ENCODE data around the gene SMARCA1. TPM values are rescaled to one million over a fixed set of nuclear protein-coding genes. Genes with fewer than 3 reads are reported as not detected.
A peak's percentile ranks its signal among the peaks of the same experiment; 100 is the strongest.

The SMARCA1 gene
- polyA plus RNA-seq, 6 donors from 2014 or later: 0.24 to 0.89 (median 0.40) TPM; not detected in 1

DNA sequence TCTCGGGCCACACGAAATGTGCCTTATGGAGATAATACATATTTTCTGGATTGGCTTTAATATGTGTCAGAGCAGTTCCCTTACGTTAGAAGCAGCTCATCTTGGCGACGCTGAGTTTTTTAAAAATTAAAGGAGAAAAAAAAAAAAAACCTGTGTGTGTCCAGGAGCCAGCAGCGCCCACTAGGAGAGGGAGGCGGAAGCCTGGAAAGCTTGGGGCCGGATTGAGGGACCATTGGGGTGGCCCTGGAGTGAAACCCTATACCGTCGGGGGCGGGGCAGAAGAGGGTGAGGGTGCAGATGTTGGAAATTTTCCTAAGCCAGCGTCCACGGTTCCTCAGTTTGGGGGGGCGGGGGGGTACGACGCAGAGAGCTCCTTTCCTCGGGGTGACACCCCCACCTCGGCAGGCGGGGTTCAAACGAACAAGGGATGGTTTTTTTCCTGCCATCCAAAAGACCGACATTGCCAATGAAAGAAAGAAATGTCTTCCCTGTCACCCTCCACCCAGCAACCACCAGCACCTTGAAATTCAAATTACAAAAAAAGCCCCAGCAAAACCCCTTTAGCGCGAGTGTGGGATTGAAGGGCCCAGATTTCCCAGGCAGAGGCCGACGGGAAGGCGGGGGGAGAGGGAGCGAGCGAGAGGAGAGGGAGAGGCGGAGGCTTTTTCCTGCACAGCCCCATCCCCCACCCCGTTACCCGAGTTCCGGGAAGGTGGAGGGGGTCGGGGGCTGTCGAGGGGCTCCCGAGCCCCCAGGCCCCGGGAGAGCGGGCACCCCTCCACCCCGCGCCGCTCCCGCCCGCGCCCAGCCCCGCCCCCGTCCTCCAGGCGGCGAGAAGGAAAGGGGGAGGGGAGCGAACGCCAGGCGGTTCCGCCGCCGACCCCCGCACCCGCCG is 859 bp downstream of the SMARCA1 start:
- no peak for DNase-seq
- peak overlapping the region; percentile 82 to 93 (median 86) for H3K4me3 Mint-ChIP-seq
- H3K4me1 Mint-ChIP-seq: peaks cover 0 to 8% (median 3%) of the 10 kb centered on the region in 3 donors
- H3K27ac Mint-ChIP-seq: peak overlapping the region in 3 of 6 donors; percentile 43 to 76 (median 61)
- ATAC-seq (ENCODE audit: low read depth in 2 of 2): peak in 1 of 2 donors; percentile 9
- peaks cover 0 to 9% of the 10 kb centered on the region in 2 donors for H3K36me3 Mint-ChIP-seq
- H3K9me3 Mint-ChIP-seq: peaks cover 0 to 5% (median 3%) of the 10 kb centered on the region in 7 donors
- peaks cover 0 to 15% (median 4%) of the 10 kb centered on the region in 3 donors for H3K27me3 Mint-ChIP-seq

DNA sequence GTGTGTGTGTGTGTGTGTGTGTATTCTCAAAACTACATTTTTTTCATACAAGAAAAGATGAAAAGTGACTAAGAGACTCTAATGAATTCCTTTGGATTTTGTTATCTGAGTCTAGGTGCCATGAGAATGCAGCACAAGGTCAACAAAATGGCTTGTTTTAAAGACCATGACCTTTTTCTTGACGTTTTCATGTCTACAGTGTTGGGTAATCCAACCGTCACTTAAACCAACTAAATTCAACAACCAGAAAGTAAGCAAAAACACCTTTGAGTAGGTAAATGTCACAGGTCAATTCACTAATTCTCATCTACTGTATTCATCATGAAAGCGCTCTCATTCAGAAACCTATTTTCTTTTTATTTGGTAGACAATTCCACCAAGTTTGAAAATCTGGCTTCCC is 3.1 kb downstream of the SMARCA1 start:
- Mint-ChIP-seq H3K4me3 (no peak overlapping the region), H3K27ac (no peak overlapping the region)

DNA sequence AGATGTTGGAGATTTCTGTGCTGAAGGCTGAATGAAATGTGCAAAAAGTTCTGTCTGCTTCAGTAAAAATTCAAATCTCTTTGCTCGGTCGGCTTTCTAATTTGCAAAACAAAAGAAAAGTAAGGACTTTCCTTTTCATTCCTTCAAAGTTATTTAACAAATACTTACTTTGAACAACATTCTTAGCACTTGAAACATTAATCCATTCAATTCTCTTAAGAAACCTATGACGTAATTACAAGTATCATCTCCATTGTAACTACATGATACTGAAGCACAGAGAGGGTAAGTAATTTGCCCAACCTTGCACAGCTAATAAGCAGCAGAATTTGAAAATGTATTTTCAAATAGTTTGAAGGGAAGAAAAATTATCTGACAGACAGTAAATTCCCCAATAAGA is 6.9 kb downstream of the SMARCA1 start:
- Mint-ChIP-seq H3K9me3 (peaks cover 0 to 2% (median 0%) of the 10 kb centered on the region in 7 donors), H3K36me3 (no peaks in the 10 kb centered on the region), H3K27me3 (peaks cover 0 to 17% (median 10%) of the 10 kb centered on the region in 3 donors), H3K27ac (no peak overlapping the region), H3K4me3 (no peak overlapping the region), H3K4me1 (no peaks in the 10 kb centered on the region)
- DNase-seq (no peak), ATAC-seq (ENCODE audit: low read depth in 2 of 2) (no peak)

More for the DNA sequence above, 3.1 kb downstream of the SMARCA1 start:
- ATAC-seq (ENCODE audit: low read depth in 2 of 2): no peak
- peaks cover 0 to 5% (median 3%) of the 10 kb centered on the region in 7 donors for H3K9me3 Mint-ChIP-seq
- peaks cover 0 to 8% (median 3%) of the 10 kb centered on the region in 3 donors for H3K4me1 Mint-ChIP-seq
- H3K27me3 Mint-ChIP-seq: peaks cover 0 to 15% (median 10%) of the 10 kb centered on the region in 3 donors
- no peak for DNase-seq
- H3K36me3 Mint-ChIP-seq: peaks cover 0 to 9% of the 10 kb centered on the region in 2 donors

DNA sequence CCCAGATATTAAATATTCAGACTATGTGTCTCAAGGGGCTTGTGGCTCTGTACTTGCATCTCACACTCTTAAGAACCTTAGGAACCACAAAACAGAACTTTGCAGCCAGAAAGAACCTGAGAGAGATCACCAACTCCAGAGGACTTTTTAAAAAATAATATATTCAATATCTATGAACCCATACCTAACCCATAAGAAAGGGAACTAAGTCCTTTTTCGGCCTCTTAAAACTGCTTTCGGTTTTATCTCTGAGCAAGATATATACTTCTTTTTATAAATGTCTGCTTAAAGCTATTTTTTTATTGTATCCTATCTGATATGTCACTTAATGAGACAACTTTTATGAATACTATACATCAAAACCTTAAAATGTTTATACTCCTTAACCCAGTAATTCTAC is 10.9 kb downstream of the SMARCA1 start:
- Mint-ChIP-seq H3K9me3 (peaks cover 0 to 2% (median 0%) of the 10 kb centered on the region in 7 donors), H3K36me3 (no peaks in the 10 kb centered on the region), H3K27ac (no peak overlapping the region), H3K27me3 (peaks cover 0 to 11% (median 10%) of the 10 kb centered on the region in 3 donors), H3K4me3 (no peak overlapping the region), H3K4me1 (no peaks in the 10 kb centered on the region)
- no peak for ATAC-seq (ENCODE audit: low read depth in 2 of 2)
- no peak for DNase-seq

DNA sequence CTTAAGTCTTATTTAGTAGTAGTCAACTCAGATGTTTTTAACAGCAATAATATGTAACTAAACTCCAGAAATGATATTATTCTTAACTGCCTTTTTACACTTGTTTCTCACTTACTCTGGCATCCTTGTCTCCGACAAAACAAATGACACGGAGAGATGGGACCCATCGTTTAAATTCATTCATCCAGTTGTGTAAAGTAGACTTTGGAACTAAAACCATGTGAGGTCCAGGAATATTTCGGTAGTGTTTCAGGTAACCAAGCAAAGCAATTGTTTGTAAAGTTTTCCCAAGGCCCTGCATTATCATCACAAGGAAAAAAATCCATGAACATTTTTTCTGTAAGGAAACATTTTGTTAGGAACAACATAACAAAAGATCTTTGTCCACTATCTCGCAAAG is 11.6 kb downstream of the SMARCA1 start:
- H3K4me3 Mint-ChIP-seq: no peak overlapping the region
- DNase-seq: no peak

DNA sequence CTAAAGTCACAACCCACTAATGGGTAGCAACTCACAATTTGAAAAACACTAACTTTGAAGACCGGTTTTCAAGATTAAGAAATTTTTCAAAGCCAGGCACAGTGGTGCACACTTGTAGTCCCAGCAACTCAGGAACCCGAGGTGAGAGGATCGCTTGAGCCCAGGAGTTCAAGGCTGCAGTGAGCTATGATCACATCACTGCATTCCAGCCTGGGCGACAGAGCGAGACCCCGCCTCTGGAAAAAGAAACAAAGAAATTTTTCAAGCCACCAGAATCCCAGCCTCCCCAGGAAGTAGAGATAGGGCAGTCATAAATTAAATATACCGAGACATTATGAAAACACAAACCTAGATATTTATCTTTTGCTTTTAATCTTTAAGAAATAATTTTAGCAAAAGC is 13.0 kb downstream of the SMARCA1 start:
- no peaks in the 10 kb centered on the region for H3K4me1 Mint-ChIP-seq
- H3K4me3 Mint-ChIP-seq: no peak overlapping the region
- peaks cover 0 to 2% (median 0%) of the 10 kb centered on the region in 7 donors for H3K9me3 Mint-ChIP-seq
- H3K27me3 Mint-ChIP-seq: peaks cover 0 to 11% (median 5%) of the 10 kb centered on the region in 3 donors
- ATAC-seq (ENCODE audit: low read depth in 2 of 2): no peak
- no peak for DNase-seq
- H3K36me3 Mint-ChIP-seq: no peaks in the 10 kb centered on the region
- no peak overlapping the region for H3K27ac Mint-ChIP-seq

More for the DNA sequence above, 11.6 kb downstream of the SMARCA1 start:
- H3K27me3 Mint-ChIP-seq: peaks cover 0 to 11% (median 10%) of the 10 kb centered on the region in 3 donors
- no peak for ATAC-seq (ENCODE audit: low read depth in 2 of 2)
- H3K9me3 Mint-ChIP-seq: peaks cover 0 to 2% (median 0%) of the 10 kb centered on the region in 7 donors
- H3K27ac Mint-ChIP-seq: no peak overlapping the region
- H3K36me3 Mint-ChIP-seq: no peaks in the 10 kb centered on the region
- no peaks in the 10 kb centered on the region for H3K4me1 Mint-ChIP-seq

DNA sequence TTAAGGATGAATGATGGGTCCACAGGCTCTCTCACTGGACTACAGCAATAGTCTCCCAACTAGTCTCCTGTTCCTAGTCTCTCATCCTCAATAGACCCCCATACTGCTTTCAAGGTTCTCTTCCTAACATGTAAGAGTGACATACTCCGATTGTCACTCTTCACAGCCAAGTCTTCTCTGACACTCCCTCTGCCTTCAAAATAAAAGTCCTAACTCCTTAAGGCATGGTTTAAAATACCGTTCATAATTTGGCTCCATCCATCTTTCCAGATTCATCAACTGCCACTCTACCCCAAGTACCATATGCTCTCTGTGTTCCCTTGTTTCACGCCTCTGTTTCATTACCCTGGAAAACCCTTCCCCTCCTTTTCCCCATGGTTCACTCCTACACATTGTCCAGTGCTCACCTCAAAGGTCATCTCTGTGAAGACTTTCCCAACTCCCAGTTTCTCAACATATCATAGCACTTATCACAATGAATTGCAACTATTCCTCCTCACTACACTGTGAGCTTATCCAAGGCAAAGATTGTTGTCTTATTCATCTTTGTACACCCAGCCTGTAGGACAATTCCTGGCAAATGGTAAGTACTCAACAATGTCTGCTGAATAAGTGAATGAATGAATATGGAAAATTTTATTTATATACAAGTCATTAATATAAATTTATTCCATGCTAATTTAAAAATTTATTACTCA is 26.0 kb downstream of the SMARCA1 start:
- H3K4me1 Mint-ChIP-seq: no peaks in the 10 kb centered on the region
- ATAC-seq (ENCODE audit: low read depth in 2 of 2): no peak

DNA sequence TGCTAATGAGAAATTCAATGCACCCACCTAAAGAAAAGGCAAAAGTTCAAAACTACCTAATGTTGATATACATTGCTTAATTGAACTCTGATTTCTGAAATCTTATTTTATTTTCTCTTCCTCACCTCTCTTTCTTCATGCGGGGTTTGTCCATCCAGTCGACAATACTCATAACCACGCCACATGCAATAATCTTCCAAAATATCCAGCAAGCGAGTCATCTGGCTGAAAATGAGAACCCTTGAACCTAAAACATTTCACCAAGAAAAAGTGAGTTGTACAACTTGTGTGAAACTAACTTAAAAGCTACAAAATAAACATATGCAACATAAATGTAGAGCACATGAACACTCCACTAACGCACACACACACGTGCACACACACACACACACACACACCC is 26.7 kb downstream of the SMARCA1 start:
- Mint-ChIP-seq H3K4me3 (no peak overlapping the region), H3K27me3 (peaks cover 0 to 5% (median under 1%) of the 10 kb centered on the region in 3 donors), H3K27ac (no peak overlapping the region), H3K9me3 (no peaks in the 10 kb centered on the region), H3K36me3 (no peaks in the 10 kb centered on the region), H3K4me1 (no peaks in the 10 kb centered on the region)
- no peak for DNase-seq
- no peak for ATAC-seq (ENCODE audit: low read depth in 2 of 2)

More for the DNA sequence above, 26.0 kb downstream of the SMARCA1 start:
- no peak overlapping the region for H3K4me3 Mint-ChIP-seq
- H3K9me3 Mint-ChIP-seq: no peaks in the 10 kb centered on the region
- no peaks in the 10 kb centered on the region for H3K36me3 Mint-ChIP-seq
- no peak for DNase-seq
- peaks cover 0 to 7% (median 5%) of the 10 kb centered on the region in 3 donors for H3K27me3 Mint-ChIP-seq
- peak overlapping the region in 1 of 6 donors; percentile 14 for H3K27ac Mint-ChIP-seq

DNA sequence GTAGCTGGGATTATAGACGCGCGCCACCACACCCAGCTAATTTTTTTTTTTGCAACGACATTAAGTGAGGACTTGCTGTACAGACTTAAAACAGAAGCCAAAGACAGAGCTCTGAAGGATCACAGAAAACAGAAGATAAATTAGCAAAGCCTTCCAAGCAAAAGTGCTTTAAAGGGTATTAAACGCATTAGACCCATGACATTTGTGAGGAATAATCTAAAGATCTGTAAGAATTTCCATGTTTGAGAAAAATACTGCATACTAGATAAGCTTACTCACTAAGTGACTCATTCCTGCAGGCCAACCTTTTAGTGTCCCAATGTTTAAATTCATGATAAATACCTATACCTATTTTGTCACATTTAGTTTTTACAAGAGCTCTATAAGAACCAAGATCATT is 27.4 kb downstream of the SMARCA1 start:
- Mint-ChIP-seq H3K4me1 (no peaks in the 10 kb centered on the region), H3K36me3 (no peaks in the 10 kb centered on the region), H3K27ac (no peak overlapping the region), H3K9me3 (no peaks in the 10 kb centered on the region), H3K27me3 (peaks cover 0 to 5% (median 0%) of the 10 kb centered on the region in 3 donors), H3K4me3 (no peak overlapping the region)
- DNase-seq: no peak
- no peak for ATAC-seq (ENCODE audit: low read depth in 2 of 2)

DNA sequence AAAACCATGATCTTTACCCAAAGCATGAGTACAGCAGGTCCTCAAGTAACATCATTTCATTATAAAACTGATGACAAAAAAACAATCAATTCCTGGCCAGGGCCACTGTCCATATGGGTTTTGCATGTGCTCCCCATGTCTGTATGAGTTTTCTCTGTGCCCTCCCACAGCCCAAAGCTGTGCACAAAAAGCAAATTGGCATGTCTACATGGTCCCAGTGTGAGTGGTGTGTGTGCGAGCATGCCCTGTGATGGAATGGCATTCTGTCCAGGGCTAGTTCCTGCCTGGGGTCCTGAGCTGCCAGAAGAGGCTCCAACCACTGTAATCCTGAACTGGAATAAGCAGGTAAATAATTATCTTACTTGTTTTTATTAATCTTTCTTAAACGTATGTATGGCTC is 28.4 kb downstream of the SMARCA1 start:
- Mint-ChIP-seq H3K9me3 (no peaks in the 10 kb centered on the region), H3K36me3 (no peaks in the 10 kb centered on the region), H3K27ac (peak overlapping the region in 1 of 6 donors; percentile 24), H3K4me1 (no peaks in the 10 kb centered on the region), H3K4me3 (no peak overlapping the region), H3K27me3 (peaks cover 0 to 5% (median 0%) of the 10 kb centered on the region in 3 donors)
- DNase-seq (no peak), ATAC-seq (ENCODE audit: low read depth in 2 of 2) (no peak)

DNA sequence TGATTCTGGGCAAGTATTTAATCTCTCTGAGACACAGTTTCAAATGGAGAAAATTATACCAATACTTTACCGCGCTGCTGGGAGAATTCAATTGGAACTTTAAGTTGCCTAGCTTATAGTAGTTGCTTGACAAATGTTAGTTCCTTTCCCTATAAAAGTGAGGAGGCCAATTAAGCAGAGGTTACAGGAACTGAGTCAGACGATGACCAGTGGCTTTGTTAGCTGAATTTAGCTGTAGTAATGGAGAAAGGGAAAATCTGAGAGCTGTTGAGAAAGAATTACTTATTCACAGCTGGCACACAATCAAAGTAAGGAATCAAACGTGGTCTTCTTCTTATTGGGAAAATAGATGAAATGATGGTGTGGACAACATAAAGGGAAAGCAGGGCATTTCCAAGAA is 29.6 kb downstream of the SMARCA1 start:
- Mint-ChIP-seq H3K4me3 (no peak overlapping the region), H3K4me1 (no peaks in the 10 kb centered on the region), H3K27ac (no peak overlapping the region)

DNA sequence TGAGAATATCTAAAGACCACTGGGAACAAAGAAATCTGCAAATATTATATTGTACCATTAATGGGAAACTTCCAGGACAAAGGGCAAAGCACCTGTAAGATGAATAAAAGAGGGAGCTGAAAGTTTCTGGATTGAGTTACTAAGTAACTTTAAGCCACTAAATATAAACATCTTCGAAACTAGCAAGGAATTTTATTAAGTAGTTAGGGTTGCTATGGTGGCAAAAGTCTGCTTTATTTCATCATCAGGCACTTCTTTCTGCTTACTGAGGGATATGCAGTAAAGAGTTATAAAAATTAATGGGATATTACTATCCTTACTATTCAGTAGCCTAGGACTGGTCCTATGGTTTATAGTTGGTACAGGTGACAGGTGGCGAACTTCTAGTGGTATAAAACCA is 33.0 kb downstream of the SMARCA1 start:
- H3K9me3 Mint-ChIP-seq: no peaks in the 10 kb centered on the region
- H3K4me1 Mint-ChIP-seq: no peaks in the 10 kb centered on the region
- ATAC-seq (ENCODE audit: low read depth in 2 of 2) (no peak), DNase-seq (no peak)
- H3K4me3 Mint-ChIP-seq: no peak overlapping the region
- no peaks in the 10 kb centered on the region for H3K36me3 Mint-ChIP-seq
- H3K27ac Mint-ChIP-seq: no peak overlapping the region
- H3K27me3 Mint-ChIP-seq: no peaks in the 10 kb centered on the region

More for the DNA sequence above, 29.6 kb downstream of the SMARCA1 start:
- Mint-ChIP-seq H3K9me3 (no peaks in the 10 kb centered on the region), H3K36me3 (no peaks in the 10 kb centered on the region), H3K27me3 (peaks cover 0 to 5% (median 0%) of the 10 kb centered on the region in 3 donors)
- no peak for ATAC-seq (ENCODE audit: low read depth in 2 of 2)
- DNase-seq: no peak

DNA sequence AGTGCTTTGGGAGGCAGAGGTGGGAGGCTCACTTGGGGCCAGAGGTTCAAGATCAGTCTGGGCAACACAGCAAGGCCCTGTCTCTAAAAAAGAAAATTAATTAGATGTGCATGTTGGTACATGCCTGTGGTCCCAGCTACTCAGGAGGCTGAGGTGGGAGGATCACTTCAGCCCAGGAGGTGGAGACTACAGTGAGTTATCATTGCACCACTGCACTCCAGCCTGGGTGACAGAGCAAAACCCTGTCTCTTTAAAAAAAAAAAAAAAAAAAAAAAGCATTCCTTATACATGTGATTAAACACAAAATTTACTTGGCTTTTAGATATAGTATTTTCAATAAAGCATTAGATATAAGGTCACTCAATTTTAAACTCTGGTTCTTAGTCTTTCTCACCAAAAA is 34.9 kb downstream of the SMARCA1 start:
- Mint-ChIP-seq H3K36me3 (no peaks in the 10 kb centered on the region), H3K27ac (no peak overlapping the region)
- no peak for ATAC-seq (ENCODE audit: low read depth in 2 of 2)

More for the DNA sequence above, 34.9 kb downstream of the SMARCA1 start:
- H3K4me3 Mint-ChIP-seq: no peak overlapping the region
- no peaks in the 10 kb centered on the region for H3K9me3 Mint-ChIP-seq
- H3K27me3 Mint-ChIP-seq: no peaks in the 10 kb centered on the region
- DNase-seq: no peak
- no peaks in the 10 kb centered on the region for H3K4me1 Mint-ChIP-seq

Measured in naive B cell (primary cell).